Measurements from ENCODE around the gene EFR3B. TPM values are rescaled to one million over a fixed set of nuclear protein-coding genes. Genes with fewer than 3 reads are reported as not detected.
"Not testable (repeated sequence)": the region's sequence is repeated elsewhere in the genome, so short reads cannot be mapped to it uniquely, and the experiment has no call there.

Gene EFR3B, protein sequence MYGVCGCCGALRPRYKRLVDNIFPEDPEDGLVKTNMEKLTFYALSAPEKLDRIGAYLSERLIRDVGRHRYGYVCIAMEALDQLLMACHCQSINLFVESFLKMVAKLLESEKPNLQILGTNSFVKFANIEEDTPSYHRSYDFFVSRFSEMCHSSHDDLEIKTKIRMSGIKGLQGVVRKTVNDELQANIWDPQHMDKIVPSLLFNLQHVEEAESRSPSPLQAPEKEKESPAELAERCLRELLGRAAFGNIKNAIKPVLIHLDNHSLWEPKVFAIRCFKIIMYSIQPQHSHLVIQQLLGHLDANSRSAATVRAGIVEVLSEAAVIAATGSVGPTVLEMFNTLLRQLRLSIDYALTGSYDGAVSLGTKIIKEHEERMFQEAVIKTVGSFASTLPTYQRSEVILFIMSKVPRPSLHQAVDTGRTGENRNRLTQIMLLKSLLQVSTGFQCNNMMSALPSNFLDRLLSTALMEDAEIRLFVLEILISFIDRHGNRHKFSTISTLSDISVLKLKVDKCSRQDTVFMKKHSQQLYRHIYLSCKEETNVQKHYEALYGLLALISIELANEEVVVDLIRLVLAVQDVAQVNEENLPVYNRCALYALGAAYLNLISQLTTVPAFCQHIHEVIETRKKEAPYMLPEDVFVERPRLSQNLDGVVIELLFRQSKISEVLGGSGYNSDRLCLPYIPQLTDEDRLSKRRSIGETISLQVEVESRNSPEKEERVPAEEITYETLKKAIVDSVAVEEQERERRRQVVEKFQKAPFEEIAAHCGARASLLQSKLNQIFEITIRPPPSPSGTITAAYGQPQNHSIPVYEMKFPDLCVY
- under 1 TPM; 0.11 to 0.12 TPM for polyA plus RNA-seq

DNA sequence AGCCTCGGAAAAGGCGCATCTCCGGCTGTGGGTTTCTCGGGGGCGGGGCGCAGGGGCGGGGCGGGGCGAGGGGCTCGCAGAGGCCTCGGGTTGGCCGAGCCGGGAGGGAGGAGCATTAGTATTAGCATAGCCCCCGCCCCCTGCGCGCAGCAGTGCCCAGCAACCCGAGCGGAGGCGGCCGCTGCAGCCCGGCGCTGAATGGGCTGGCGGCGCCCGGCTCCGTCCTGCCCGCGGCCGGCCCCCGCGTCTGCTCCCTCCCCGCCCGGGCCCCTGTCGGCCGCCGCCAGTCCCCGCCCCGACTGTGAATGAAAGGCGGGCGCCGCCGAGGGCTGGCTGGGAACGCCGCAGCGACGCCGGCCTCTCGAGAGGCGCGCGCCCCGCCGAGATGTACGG lies at the start of gene EFR3B:
TSS of gene EFR3B (plus strand) at position 149 of the 393 bp plus-strand sequence. CDS start at position 386, 237 bp downstream.
- peak within 1 kb of the TSS; percentile 56 to 57 for H3K4me3 ChIP-seq (ENCODE audit: low read depth in 1 of 2, low read length in 2 of 2)
- H3K27ac ChIP-seq (ENCODE audit: low read depth in 2 of 2, low read length in 1 of 2) = peak within 1 kb of the TSS in 1 of 2 donors; percentile 79
- H3K9me3 ChIP-seq (ENCODE audit: control insufficient read depth in 2 of 2, insufficient read depth in 1 of 2, low read depth in 1 of 2, low read length in 1 of 2) = no peaks in the 10 kb centered on the region
- H3K27me3 ChIP-seq (ENCODE audit: control insufficient read depth in 1 of 2, insufficient read depth in 2 of 2, low read length in 2 of 2) = no peaks in the 10 kb centered on the region
- WGBS, 2 donors = 0 to 1% methylated on average over 13 to 54 of the region's 54 CpGs
- H3K36me3 ChIP-seq (ENCODE audit: control insufficient read depth in 2 of 2, insufficient read depth in 2 of 2, low read length in 1 of 2) = no peaks in the 10 kb centered on the region
- H3K4me1 ChIP-seq (ENCODE audit: control insufficient read depth in 2 of 2, insufficient read depth in 2 of 2, low read length in 1 of 2) = peaks cover 0 to 9% of the 10 kb centered on the region in 2 donors

DNA sequence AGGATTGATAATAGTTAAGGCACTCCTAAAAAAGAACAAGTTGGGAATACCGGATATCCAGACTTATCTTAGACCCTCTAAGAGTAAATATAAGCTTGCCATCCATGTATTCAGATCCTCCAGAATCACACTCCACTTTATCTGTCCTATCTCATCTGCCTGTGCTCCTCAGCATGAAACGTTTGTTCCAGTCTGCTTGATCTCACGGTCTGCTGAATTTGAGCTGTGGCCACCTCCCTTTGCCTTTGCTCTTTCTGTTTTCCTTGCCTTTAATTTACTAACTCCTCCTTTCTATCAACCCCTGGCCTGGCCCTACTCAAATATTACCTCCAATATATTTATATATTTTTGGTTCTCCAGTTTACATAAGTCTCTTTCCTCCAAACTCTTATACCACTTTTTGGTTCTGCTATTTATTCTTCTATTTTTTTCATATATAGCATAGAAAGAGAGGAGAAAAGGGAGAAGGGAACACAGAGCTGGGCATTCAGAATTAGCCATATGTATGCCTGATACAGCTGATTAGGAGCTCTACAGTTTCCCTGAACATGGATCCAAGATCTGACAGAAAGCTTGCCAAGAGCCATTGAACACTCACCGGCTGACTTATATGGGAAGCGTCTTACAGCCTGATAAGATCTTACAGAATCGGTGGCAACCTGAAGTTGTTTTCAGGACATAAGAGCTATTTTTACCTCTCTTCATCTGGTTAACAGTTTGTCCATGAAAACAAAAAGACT lies 48.3 kb upstream of the EFR3B start:
- no peaks in the 10 kb centered on the region for H3K36me3 ChIP-seq (ENCODE audit: control insufficient read depth in 2 of 2, insufficient read depth in 2 of 2, low read length in 1 of 2)
- no peak overlapping the region for H3K27ac ChIP-seq (ENCODE audit: low read depth in 2 of 2, low read length in 1 of 2)
- no peak overlapping the region for H3K4me3 ChIP-seq (ENCODE audit: low read depth in 1 of 2, low read length in 2 of 2)
- 49 to 53% methylated on average over 6 of the region's 6 CpGs for WGBS, 2 donors
- no peaks in the 10 kb centered on the region for H3K4me1 ChIP-seq (ENCODE audit: control insufficient read depth in 2 of 2, insufficient read depth in 2 of 2, low read length in 1 of 2)
- H3K27me3 ChIP-seq (ENCODE audit: control insufficient read depth in 1 of 2, insufficient read depth in 2 of 2, low read length in 2 of 2) = no peaks in the 10 kb centered on the region
- no peaks in the 10 kb centered on the region for H3K9me3 ChIP-seq (ENCODE audit: control insufficient read depth in 2 of 2, insufficient read depth in 1 of 2, low read depth in 1 of 2, low read length in 1 of 2)

DNA sequence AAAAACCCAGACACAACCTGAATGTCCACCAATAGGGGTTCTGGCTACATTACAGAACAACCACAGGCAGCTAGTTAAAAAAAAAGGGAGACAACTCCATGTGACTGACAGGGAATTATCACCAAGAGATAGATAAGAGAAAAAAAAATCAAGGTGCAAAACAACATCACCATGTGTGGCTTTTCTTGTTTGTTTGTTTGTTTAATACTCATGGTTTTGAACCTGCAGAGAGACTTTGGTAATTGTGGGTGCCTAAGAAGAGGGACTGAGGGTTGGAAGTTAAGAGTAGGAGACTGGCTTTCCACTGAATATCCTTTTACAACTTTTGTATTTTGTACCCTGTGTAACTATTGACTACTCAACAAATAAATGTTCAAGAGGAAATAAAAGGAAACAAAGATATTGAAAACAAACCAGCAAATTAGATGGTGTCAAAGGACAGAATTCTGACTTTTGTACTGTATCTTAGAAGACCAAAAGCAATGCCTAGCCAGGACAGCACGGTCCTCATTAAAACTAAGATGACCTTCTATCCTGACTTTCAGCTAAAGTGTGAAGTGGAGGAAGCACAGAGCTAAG lies 47.6 kb upstream of the EFR3B start:
- Histone ChIP-seq H3K27me3 (ENCODE audit: control insufficient read depth in 1 of 2, insufficient read depth in 2 of 2, low read length in 2 of 2) (no peaks in the 10 kb centered on the region), H3K4me3 (ENCODE audit: low read depth in 1 of 2, low read length in 2 of 2) (no peak overlapping the region), H3K36me3 (ENCODE audit: control insufficient read depth in 2 of 2, insufficient read depth in 2 of 2, low read length in 1 of 2) (no peaks in the 10 kb centered on the region), H3K27ac (ENCODE audit: low read depth in 2 of 2, low read length in 1 of 2) (no peak overlapping the region), H3K9me3 (ENCODE audit: control insufficient read depth in 2 of 2, insufficient read depth in 1 of 2, low read depth in 1 of 2, low read length in 1 of 2) (no peaks in the 10 kb centered on the region), H3K4me1 (ENCODE audit: control insufficient read depth in 2 of 2, insufficient read depth in 2 of 2, low read length in 1 of 2) (no peaks in the 10 kb centered on the region)
- 70 to 80% methylated on average over 1 of the region's 1 CpG for WGBS, 2 donors

DNA sequence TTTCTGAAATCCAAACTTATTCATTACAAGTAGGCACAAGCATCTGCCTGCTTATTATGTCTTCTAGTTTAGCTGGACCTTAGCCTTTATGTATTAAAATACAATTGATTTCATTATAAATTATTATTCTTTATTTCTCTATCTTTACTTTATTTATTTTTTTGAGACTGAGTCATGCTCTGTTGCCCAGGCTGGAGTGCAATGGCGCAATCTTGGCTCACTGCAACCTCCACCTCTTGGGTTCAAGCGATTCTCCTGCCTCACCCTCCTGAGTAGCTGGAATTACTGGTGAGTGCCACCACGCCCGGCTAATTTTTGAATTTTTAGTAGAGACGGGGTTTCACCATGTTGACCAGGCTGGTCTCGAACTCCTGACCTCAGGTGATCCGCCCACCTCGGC lies 42.8 kb upstream of the EFR3B start:
- not testable (repeated sequence) for H3K27ac ChIP-seq (ENCODE audit: low read depth in 2 of 2, low read length in 1 of 2); H3K9me3 ChIP-seq (ENCODE audit: control insufficient read depth in 2 of 2, insufficient read depth in 1 of 2, low read depth in 1 of 2, low read length in 1 of 2); H3K36me3 ChIP-seq (ENCODE audit: control insufficient read depth in 2 of 2, insufficient read depth in 2 of 2, low read length in 1 of 2); H3K4me1 ChIP-seq (ENCODE audit: control insufficient read depth in 2 of 2, insufficient read depth in 2 of 2, low read length in 1 of 2); H3K4me3 ChIP-seq (ENCODE audit: low read depth in 1 of 2, low read length in 2 of 2); H3K27me3 ChIP-seq (ENCODE audit: control insufficient read depth in 1 of 2, insufficient read depth in 2 of 2, low read length in 2 of 2)
- 82 to 86% methylated on average over 8 of the region's 8 CpGs for WGBS, 2 donors

GRCh38 chr2:25000036-25000435 lies 41.8 kb upstream of the EFR3B start:
- Histone ChIP-seq H3K9me3 (ENCODE audit: control insufficient read depth in 2 of 2, insufficient read depth in 1 of 2, low read depth in 1 of 2, low read length in 1 of 2) (no peaks in the 10 kb centered on the region), H3K27ac (ENCODE audit: low read depth in 2 of 2, low read length in 1 of 2) (no peak overlapping the region), H3K4me3 (ENCODE audit: low read depth in 1 of 2, low read length in 2 of 2) (no peak overlapping the region), H3K27me3 (ENCODE audit: control insufficient read depth in 1 of 2, insufficient read depth in 2 of 2, low read length in 2 of 2) (no peaks in the 10 kb centered on the region), H3K36me3 (ENCODE audit: control insufficient read depth in 2 of 2, insufficient read depth in 2 of 2, low read length in 1 of 2) (no peaks in the 10 kb centered on the region), H3K4me1 (ENCODE audit: control insufficient read depth in 2 of 2, insufficient read depth in 2 of 2, low read length in 1 of 2) (no peaks in the 10 kb centered on the region)
- 56 to 69% methylated on average over 4 of the region's 4 CpGs for WGBS, 2 donors

DNA sequence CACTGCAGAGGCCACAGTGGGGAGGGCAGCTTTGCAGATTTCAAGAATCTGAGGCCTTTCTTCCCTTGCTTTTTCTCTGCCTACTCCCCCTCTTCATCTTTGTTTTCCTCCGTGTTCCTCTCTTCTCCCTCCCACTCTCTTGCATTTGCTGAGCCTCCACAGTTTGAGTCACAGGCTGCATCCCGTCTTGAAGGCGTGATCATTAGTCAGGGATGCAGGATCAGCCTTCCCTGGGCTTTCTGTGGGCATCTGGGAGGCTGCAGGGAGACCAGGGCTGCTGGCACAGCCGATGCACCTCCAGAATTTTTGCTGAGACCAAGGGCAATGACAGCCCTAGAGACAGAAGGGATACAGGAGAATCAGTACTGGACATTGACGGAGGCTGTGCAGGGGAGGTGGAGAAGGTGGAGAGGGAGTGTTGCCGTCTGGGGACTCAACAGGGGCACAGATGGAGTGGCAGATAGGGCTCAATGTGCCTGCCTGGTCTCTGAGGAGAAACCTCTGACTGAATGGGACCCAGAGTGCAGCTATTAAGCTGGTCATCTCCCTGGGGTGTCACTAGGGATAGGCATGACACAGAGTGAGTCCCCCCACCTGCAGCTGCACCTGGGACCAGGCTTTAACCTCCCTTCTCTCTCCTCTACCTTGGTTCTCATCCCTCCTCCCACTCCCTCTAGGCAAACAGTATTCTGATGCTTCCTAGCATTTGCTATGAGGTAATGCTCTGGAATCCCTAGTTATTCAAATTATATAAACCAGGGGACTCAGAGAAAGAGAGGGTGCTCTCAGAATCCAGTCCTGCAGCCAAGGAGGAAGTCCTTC lies 41.2 kb upstream of the EFR3B start:
- 60 to 71% methylated on average over 6 of the region's 6 CpGs for WGBS, 2 donors
- Histone ChIP-seq H3K4me3 (ENCODE audit: low read depth in 1 of 2, low read length in 2 of 2) (no peak overlapping the region), H3K9me3 (ENCODE audit: control insufficient read depth in 2 of 2, insufficient read depth in 1 of 2, low read depth in 1 of 2, low read length in 1 of 2) (no peaks in the 10 kb centered on the region), H3K36me3 (ENCODE audit: control insufficient read depth in 2 of 2, insufficient read depth in 2 of 2, low read length in 1 of 2) (no peaks in the 10 kb centered on the region), H3K27ac (ENCODE audit: low read depth in 2 of 2, low read length in 1 of 2) (no peak overlapping the region), H3K4me1 (ENCODE audit: control insufficient read depth in 2 of 2, insufficient read depth in 2 of 2, low read length in 1 of 2) (no peaks in the 10 kb centered on the region), H3K27me3 (ENCODE audit: control insufficient read depth in 1 of 2, insufficient read depth in 2 of 2, low read length in 2 of 2) (no peaks in the 10 kb centered on the region)

DNA sequence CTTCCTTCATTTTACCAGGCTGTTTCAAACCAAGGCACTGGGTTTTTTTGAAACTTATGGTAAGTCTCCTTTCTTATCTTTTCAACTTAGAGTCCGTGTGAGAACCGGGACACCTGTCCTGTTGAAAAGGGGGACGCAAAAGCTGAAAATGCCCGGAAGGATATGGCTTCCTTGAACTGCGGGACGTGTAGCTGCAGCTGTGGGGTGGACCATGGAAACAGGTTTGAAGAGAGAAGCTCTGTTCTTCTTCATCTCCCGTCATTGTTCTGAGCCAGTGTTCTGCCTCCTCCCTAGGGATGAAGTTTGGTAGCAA lies 40.6 kb upstream of the EFR3B start:
- no peaks in the 10 kb centered on the region for H3K36me3 ChIP-seq (ENCODE audit: control insufficient read depth in 2 of 2, insufficient read depth in 2 of 2, low read length in 1 of 2)
- H3K4me1 ChIP-seq (ENCODE audit: control insufficient read depth in 2 of 2, insufficient read depth in 2 of 2, low read length in 1 of 2) = no peaks in the 10 kb centered on the region
- no peaks in the 10 kb centered on the region for H3K27me3 ChIP-seq (ENCODE audit: control insufficient read depth in 1 of 2, insufficient read depth in 2 of 2, low read length in 2 of 2)
- 70 to 84% methylated on average over 7 of the region's 7 CpGs for WGBS, 2 donors
- H3K9me3 ChIP-seq (ENCODE audit: control insufficient read depth in 2 of 2, insufficient read depth in 1 of 2, low read depth in 1 of 2, low read length in 1 of 2) = no peaks in the 10 kb centered on the region
- no peak overlapping the region for H3K4me3 ChIP-seq (ENCODE audit: low read depth in 1 of 2, low read length in 2 of 2)
- H3K27ac ChIP-seq (ENCODE audit: low read depth in 2 of 2, low read length in 1 of 2) = no peak overlapping the region

- no peaks in the 10 kb centered on the region for H3K36me3 ChIP-seq (ENCODE audit: control insufficient read depth in 2 of 2, insufficient read depth in 2 of 2, low read length in 1 of 2)
- 36 to 76% methylated on average over 1 of the region's 1 CpG for WGBS, 2 donors
- no peaks in the 10 kb centered on the region for H3K27me3 ChIP-seq (ENCODE audit: control insufficient read depth in 1 of 2, insufficient read depth in 2 of 2, low read length in 2 of 2)
- H3K27ac ChIP-seq (ENCODE audit: low read depth in 2 of 2, low read length in 1 of 2) = no peak overlapping the region
- H3K9me3 ChIP-seq (ENCODE audit: control insufficient read depth in 2 of 2, insufficient read depth in 1 of 2, low read depth in 1 of 2, low read length in 1 of 2) = no peaks in the 10 kb centered on the region
- no peaks in the 10 kb centered on the region for H3K4me1 ChIP-seq (ENCODE audit: control insufficient read depth in 2 of 2, insufficient read depth in 2 of 2, low read length in 1 of 2)
- no peak overlapping the region for H3K4me3 ChIP-seq (ENCODE audit: low read depth in 1 of 2, low read length in 2 of 2)
Observed at GRCh38 chr2:25002066-25002465, 39.8 kb upstream of the EFR3B start.

GRCh38 chr2:25009954-25010353 lies 31.9 kb upstream of the EFR3B start:
- Histone ChIP-seq H3K36me3 (ENCODE audit: control insufficient read depth in 2 of 2, insufficient read depth in 2 of 2, low read length in 1 of 2) (no peaks in the 10 kb centered on the region), H3K4me3 (ENCODE audit: low read depth in 1 of 2, low read length in 2 of 2) (no peak overlapping the region), H3K27me3 (ENCODE audit: control insufficient read depth in 1 of 2, insufficient read depth in 2 of 2, low read length in 2 of 2) (no peaks in the 10 kb centered on the region), H3K4me1 (ENCODE audit: control insufficient read depth in 2 of 2, insufficient read depth in 2 of 2, low read length in 1 of 2) (no peaks in the 10 kb centered on the region), H3K27ac (ENCODE audit: low read depth in 2 of 2, low read length in 1 of 2) (no peak overlapping the region), H3K9me3 (ENCODE audit: control insufficient read depth in 2 of 2, insufficient read depth in 1 of 2, low read depth in 1 of 2, low read length in 1 of 2) (no peaks in the 10 kb centered on the region)
- 69 to 72% methylated on average over 11 of the region's 11 CpGs for WGBS, 2 donors
